ENCODE measurements around the gene DLG2. TPM values are rescaled to one million over a fixed set of nuclear protein-coding genes. Genes with fewer than 3 reads are reported as not detected.

Gene DLG2
- total and polyA plus RNA-seq, 2 of the 4 experiments (the other 2 are of a cell fraction) = 0.31 to 0.36 TPM

GRCh38 chr11:84894666-84895065 lies 732.5 kb downstream of the DLG2 start:
- dilution Hi-C loops (cut with HindIII; ENCODE audit: low sequenced_read_pairs, unreplicated experiment) = no loop called here
- 40% methylated on average over 1 of the region's 2 CpGs; no CpG with 5 or more reads in 1 of the 2 experiments for WGBS, 2 experiments (ENCODE audit: extremely low coverage in 2 of 2, insufficient read length in 1 of 2)

More at GRCh38 chr11:84894666-84895065, 732.5 kb downstream of the DLG2 start:
- no peak for TF ChIP-seq FOS (IDR thresholded peaks at IDR 0.05; ENCODE audit: low read depth, low read length)
- TF ChIP-seq ELK1 (IDR thresholded peaks at IDR 0.05; ENCODE audit: borderline replicate concordance, low read depth, low read length) = no peak
- no peak for TF ChIP-seq RAD21 (IDR thresholded peaks at IDR 0.05; ENCODE audit: low read length)
- TF ChIP-seq USF2 (IDR thresholded peaks at IDR 0.05; ENCODE audit: low read depth, low read length) = no peak
- no peak for TF ChIP-seq CHD1 (IDR thresholded peaks at IDR 0.05; ENCODE audit: low read depth, low read length)
- TF ChIP-seq NFE2L2 (IDR thresholded peaks at IDR 0.05; ENCODE audit: low read depth, low read length) = no peak
- no peak for TF ChIP-seq BHLHE40 (IDR thresholded peaks at IDR 0.05; ENCODE audit: low read depth, low read length)
- no peak for TF ChIP-seq SMC3 (IDR thresholded peaks at IDR 0.05; ENCODE audit: low read depth, low read length)
- Histone ChIP-seq H2BK20ac (ENCODE audit: low read depth, low read length) (no peak overlapping the region), H3K4ac (ENCODE audit: low read depth, low read length) (no peak overlapping the region), H2BK120ac (ENCODE audit: low read depth, low read length) (no peak overlapping the region), H2BK5ac (ENCODE audit: low read depth, low read length, poor library complexity, severe bottlenecking) (no peak overlapping the region), H3K4me1 (ENCODE audit: control insufficient read depth, insufficient read depth, low read length) (no peaks in the 10 kb centered on the region; the same call in 1 of the 2 replicates), H4K20me1 (ENCODE audit: insufficient read depth, low read length) (no peaks in the 10 kb centered on the region), H3K27me3 (ENCODE audit: control insufficient read depth, insufficient read depth, low read length) (no peaks in the 10 kb centered on the region), H3K9ac (ENCODE audit: low read depth, low read length) (no peak overlapping the region), H3K14ac (replicated peaks; ENCODE audit: low read depth, low read length) (no peak overlapping the region), H3K18ac (ENCODE audit: low read depth, low read length) (no peak overlapping the region), H3K9me3 (ENCODE audit: control insufficient read depth, insufficient read depth, low read length) (no peaks in the 10 kb centered on the region), H4K5ac (ENCODE audit: low read depth, low read length) (no peak overlapping the region), H4K8ac (ENCODE audit: low read depth in 2 of 2, low read length in 2 of 2) (no peak overlapping the region), H3K36me3 (ENCODE audit: control insufficient read depth, insufficient read depth, low read length) (no peaks in the 10 kb centered on the region), H2BK15ac (ENCODE audit: low read depth, low read length) (no peak overlapping the region), H2AFZ (replicated peaks; ENCODE audit: low read length, poor library complexity) (no peak overlapping the region), H3K4me2 (ENCODE audit: low read depth, low read length) (no peak overlapping the region), H3K56ac (ENCODE audit: extremely low read depth, insufficient read depth, low read length) (no peak overlapping the region), H2AK9ac (replicated peaks; ENCODE audit: low read depth, low read length, poor library complexity) (no peak overlapping the region), H2AK5ac (ENCODE audit: low read depth, low read length) (no peak overlapping the region), H3K9me1 (ENCODE audit: insufficient read depth, low read length) (no peaks in the 10 kb centered on the region), H3K27ac (ENCODE audit: insufficient read depth, low read length) (no peak overlapping the region), H4K91ac (ENCODE audit: insufficient read depth, low read depth, low read length) (no peak overlapping the region), H3K23ac (ENCODE audit: low read depth, low read length) (no peak overlapping the region), H3K4me3 (ENCODE audit: insufficient read depth, low read depth, low read length) (no peak overlapping the region), H3K79me1 (ENCODE audit: low read depth in 1 of 2, low read length in 2 of 2) (no peaks in the 10 kb centered on the region)
- DNase-seq (no peak), ATAC-seq (ENCODE audit: low read depth) (no peak)
- intact Hi-C loops (cut with micrococcal nuclease) (no loop called here), in situ Hi-C loops (cut with MboI; ENCODE audit: low sequenced_read_pairs) (no loop called here)
- no TSS peak for BruUV-seq (replicated peaks)
- POLR2A ChIA-PET (ENCODE audit: unreplicated experiment) = interaction anchor here (0.6 kb wide), 1 partner anchor 289 kb away, joined by 3 read pairs; no protein-coding TSS in a partner anchor
- CTCF ChIA-PET = interaction anchor here (1.0 kb wide), 1 partner anchor 18 kb away, joined by 3 read pairs; no protein-coding TSS in a partner anchor

Data from IMR-90 (cell line).